GM12872 (cell line): ENCODE results near the gene SMAD1.

Source experiments
- TF ChIP-seq, protein P1 (sequence below): IDR thresholded peaks from 3 replicates; pipeline ENCODE4 v1.5.1; 2011; ENCODE audit warnings: low read depth, mild to moderate bottlenecking, low read length, moderate library complexity; ENCODE audit not compliant: insufficient read depth

SMAD1 gene

DNA sequence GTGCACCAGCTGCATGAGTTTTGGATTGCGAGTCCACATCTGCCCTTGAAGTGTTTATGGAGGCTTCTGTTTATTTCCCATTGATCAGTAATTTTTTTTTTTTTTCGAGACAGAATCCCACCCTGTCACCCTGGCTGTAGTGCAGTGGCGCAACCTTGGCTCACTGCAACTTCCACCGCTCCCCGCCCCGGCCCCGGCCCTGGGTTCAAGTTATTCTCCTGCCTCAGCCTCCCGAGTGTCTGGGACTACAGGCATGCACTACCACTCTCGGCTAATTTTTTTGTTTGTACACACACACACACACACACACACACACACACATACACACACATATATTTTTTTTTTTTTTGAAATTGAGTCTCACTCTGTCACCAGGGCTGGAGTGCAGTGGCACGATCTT lies 46.1 kb downstream of the SMAD1 start:
- TF ChIP-seq, protein P1, sequence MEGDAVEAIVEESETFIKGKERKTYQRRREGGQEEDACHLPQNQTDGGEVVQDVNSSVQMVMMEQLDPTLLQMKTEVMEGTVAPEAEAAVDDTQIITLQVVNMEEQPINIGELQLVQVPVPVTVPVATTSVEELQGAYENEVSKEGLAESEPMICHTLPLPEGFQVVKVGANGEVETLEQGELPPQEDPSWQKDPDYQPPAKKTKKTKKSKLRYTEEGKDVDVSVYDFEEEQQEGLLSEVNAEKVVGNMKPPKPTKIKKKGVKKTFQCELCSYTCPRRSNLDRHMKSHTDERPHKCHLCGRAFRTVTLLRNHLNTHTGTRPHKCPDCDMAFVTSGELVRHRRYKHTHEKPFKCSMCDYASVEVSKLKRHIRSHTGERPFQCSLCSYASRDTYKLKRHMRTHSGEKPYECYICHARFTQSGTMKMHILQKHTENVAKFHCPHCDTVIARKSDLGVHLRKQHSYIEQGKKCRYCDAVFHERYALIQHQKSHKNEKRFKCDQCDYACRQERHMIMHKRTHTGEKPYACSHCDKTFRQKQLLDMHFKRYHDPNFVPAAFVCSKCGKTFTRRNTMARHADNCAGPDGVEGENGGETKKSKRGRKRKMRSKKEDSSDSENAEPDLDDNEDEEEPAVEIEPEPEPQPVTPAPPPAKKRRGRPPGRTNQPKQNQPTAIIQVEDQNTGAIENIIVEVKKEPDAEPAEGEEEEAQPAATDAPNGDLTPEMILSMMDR: no peak

DNA sequence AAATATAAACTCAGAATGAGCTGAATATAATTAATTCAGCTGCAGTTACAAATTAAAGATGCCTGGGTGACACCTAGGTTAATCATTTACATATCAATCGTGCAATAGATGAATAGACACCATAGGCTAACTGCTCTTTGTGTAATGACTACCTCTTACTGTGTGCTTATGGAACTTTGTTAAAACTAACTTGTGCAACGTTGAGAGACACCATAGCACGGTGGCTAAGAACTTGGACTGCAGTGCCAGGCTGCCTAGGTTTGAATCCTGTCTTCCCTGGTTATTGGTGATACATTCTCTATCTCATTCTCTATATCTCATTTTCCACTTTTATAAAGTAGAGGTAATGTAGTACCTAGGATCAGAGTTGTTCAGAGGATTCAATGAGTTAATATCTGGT lies 46.9 kb downstream of the SMAD1 start:
- TF ChIP-seq, protein P1: no peak

DNA sequence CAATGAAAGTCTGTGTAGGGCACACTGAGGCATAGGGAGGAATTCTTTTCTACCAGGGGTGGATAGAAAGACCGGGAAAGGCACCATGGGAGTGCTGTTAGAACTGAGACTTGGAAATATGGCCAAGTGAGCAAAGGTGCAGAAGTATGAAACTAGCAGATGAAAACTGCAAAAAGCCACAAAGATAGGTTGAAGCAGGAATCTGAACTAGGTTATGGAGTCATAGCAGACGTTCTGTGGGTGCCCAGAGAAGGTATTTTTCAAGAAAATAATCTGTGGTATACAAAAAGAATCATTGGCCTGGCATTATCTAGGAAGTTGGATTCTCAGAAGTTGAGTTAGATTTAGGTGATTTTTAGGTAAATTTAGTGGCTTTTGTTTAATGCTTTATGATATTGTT lies 48.5 kb downstream of the SMAD1 start:
- TF ChIP-seq, protein P1: no peak

DNA sequence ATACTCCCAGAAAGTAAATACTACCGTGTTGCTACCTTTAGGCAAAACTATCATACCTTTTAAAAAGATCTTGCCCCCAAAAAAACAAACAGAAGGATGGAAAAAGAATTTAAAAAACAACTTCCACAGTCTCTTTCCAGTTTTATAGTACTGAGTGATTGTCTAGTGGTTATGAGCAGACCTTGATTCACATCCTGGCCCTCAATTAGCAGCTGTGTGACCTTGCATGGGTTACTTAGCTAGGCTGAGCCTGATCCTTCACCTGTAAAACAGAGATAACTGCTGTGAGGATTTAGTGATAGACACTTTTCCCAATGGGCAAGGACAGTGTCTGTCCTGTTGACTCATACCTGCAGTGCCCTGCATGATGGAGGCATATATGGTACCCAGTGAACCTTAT lies 49.0 kb downstream of the SMAD1 start:
- TF ChIP-seq, protein P1: no peak

DNA sequence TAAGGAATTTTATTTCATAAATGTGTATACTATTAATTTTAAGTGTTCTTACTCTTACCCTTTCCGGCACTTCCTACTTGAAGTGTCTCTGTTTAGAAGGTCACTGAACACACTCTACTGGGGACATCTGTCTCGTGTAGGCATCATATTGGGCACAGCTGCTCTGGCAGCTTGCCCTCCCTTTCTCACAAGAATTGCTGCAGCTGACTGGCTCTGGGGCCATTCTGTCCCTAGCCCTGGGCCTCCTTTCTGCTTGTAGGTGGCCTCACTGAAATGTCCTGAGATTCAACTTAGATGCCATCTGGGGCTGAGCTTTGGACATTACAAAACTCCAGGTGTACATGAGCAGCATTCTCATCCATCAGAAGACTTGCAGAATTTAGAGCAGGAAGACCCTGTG lies 49.6 kb downstream of the SMAD1 start:
- TF ChIP-seq, protein P1: no peak

DNA sequence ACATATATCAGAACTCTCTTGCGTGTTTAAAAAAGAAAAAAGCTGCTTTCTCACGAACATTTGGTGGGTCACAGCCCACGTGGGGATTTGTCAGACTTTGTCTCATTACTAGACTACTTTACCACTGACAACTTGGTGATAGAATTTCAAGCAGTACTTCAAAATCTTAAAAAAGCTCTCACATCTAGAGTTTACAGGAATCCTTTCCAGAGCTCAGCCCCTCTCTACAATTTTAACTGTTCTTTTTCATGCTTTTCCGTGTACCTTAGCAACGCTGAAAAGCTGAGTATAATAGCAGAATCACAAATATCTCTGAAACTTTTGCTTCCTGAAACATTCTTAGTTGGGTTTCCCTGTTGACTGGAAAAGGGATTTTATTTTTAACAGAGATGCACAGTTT lies 50.2 kb downstream of the SMAD1 start:
- TF ChIP-seq, protein P1: no peak

DNA sequence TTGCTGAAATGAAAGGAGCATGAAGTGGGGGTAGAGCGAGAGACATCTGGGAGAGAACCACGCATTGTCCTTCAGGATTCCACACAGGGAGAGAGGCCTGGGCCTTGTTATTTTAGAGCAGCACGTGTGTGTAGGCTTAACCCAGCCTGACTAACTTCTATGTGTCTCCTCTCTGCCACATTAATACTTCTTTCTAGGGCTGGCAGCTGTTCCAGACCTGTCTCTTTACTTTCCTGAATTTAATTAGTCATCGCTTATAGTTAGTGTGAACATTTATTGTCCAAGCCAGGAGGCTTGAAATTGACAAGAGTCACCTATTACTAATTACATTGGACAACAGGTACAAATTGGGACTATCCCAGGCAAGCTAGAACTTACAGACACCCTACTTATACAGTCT lies 51.3 kb downstream of the SMAD1 start:
- TF ChIP-seq, protein P1: no peak

DNA sequence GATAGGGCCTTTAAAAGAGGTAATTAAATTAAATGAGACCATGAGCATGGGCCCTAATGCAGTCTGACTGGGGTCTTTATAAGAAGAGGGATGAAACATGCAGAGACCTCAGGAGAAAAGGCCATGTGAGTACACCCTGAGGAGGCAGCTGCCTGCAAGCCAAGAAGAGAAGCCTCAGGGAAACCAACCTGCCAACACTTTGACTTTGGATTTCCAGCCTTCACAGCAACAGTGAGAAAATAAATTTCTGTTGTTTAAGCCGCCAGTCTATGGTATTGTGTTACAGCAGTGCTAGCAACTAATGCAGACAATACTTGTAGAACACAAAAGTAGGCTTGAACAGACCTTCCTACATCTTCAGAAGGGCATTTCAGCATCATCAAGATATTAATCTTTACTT lies 52.3 kb downstream of the SMAD1 start:
- TF ChIP-seq, protein P1: no peak
